Left hindlimb (tissue), 1 donor: ENCODE data around the gene CFAP97D1.
"Not testable (repeated sequence)": the region's sequence is repeated elsewhere in the genome, so short reads cannot be mapped to it uniquely, and the experiment has no call there.

Experiments used
- DNase-seq: peaks from one replicate; pipeline ENCODE4 v3.0.0-alpha.2; 2018

CFAP97D1 gene

GRCh38 chr17:43768943-43769342 is 11.3 kb upstream of the CFAP97D1 start:
- DNase-seq, result no peak

- no peak for DNase-seq
These were observed 10.8 kb upstream of the CFAP97D1 start for GRCh38 chr17:43769426-43769825.

DNA sequence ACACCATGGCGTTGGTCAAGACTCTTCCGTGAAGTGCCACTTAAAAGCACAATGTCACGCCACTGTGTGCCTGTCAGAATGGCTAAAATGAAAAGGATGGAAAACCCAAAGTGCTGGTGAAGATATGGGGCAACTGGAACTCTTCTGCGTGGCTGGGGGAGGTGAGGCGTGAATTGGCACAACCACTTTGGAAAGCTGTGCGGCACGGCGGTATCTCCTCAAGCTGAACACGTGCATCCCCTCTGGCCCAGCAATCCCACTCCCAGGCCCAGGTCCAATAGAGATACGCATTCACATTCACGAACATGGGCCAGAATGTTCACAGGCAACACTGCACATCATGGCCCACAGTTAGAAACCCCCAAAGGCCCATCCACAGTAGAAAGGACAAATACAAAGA is 10.4 kb upstream of the CFAP97D1 start:
- DNase-seq, result no peak

- DNase-seq, result no peak
These were observed 9.3 kb upstream of the CFAP97D1 start for GRCh38 chr17:43770957-43771356.

- no peak for DNase-seq
These were observed 8.8 kb upstream of the CFAP97D1 start for GRCh38 chr17:43771463-43771862.

DNA sequence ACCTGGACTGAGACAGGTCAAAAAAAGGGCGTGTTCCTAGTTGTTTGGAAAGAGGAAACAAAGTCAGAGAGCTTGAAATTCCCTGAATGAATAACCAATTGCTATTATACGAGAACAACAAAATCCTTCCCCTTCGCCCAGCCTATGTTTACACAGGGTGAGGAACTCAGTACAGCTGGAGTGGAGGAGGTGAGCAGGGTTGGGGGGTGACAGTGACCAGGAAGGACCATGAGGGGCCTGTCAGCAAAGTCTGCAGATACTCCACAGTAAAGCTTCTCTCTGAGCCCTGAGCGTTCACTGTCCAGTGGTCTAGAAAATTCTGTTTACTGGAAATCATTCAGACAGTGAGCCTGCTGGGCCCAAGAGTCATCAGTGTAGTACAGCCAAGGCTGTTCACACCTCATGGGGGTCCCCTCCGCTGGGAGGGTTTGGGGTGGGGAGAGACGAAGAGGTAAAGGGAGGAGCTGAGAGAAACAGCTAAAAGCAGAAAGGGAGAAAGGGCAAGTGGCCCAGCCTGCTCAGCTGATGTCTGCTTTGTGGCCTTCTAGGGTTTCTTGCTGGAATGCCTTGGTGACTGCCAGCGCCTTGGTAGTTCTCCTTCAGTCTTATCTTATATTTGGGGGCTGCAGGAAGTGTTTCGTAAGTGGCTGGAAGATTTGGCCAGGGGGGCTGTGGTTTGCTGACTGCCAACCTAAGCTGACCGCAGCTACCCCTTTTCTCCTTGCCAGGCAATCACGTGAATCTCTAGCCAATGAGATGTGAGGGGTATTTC is 7.2 kb upstream of the CFAP97D1 start:
- no peak for DNase-seq

GRCh38 chr17:43774304-43775250 is 5.7 kb upstream of the CFAP97D1 start:
- no peak for DNase-seq

GRCh38 chr17:43778337-43779144 is 1.7 kb upstream of the CFAP97D1 start, which contains the start of gene DUSP3:
TSS of gene DUSP3 (minus strand) at chr17:43778977. CDS start at chr17:43778924, 53 bp downstream.
- peak; percentile 93 for DNase-seq

DNA sequence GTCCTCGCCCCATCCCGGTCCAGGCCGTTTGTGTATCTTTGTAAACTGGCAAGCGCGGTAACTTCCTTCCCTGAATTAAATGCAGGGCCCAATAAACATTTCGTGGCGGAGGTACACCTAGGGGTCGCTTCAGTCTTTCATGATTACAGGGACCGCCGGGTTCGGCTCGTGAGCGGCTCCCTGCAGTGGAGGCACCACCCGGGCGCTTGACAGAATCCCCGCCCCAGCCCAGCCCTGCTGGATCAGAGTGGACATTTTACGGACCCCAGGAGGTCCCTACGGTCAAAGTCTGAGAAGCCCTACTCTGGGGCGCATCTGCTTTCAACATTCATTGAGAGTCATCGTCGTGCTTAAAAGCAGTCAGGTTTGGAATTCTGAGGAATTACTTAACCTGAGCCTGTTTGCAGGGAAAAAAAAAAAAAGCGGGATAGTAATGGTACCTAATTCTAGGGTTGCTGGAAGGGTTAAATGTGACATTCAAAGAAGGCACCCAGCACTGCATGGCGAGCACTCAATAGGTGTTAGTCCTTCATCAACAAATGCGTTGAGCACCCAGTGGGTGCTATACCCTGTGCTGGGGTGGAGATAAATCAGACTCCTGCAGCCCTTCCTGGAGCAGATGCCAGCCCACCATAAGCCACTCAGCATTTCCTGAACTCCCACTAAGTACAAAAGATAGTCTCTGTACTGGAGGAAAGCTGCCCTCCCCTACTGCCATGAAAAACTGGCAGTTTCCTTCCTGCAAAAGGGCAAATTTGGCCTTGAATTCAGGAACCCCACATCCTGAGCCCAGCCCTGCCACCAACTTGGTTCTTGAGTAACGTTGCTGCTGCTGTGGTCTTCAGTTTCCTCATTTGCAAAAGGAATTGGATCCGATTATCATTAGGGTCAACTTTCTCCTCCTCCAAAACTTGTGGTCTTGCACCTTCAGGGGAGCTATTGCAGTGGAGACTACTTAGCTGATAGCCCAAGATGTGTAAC is 800 bp upstream of the CFAP97D1 start:
- DNase-seq, result peak; percentile 59

DNA sequence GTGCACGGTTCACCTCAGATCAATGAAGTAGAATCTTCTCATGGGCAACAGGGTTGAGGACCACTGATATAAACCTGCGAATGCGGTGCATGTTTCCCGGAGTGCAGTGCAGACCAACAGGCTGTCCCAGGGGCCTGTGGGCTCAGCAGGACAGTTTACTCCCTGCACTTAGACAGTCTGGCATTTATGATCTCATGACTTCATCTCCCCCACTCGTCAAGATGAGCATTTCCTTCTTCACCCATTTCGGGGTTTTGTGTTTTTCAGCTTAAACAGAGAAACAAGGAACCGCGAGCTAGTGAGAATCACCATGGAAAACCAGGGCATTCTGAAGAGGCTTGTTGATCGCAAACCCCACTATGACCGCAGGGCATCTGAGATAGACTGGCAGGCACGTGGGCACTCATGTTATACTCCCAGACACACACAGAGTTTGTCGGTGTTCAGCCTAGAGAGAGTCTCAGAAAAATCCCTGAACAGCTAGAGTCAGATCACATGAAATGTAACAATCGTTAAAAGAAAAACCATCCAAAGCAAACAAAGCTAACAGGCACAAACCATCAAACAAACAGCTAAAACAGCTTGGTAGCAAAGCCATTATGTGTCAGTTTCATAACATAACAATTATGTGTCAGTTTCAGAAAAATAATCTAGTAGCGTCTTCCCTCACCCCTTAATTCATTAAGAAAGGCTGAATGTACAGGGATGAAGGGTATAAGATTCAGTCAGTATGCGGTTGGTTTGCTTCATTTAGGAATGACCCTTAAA is 2.9 kb downstream of the CFAP97D1 start:
- DNase-seq, result no peak

DNA sequence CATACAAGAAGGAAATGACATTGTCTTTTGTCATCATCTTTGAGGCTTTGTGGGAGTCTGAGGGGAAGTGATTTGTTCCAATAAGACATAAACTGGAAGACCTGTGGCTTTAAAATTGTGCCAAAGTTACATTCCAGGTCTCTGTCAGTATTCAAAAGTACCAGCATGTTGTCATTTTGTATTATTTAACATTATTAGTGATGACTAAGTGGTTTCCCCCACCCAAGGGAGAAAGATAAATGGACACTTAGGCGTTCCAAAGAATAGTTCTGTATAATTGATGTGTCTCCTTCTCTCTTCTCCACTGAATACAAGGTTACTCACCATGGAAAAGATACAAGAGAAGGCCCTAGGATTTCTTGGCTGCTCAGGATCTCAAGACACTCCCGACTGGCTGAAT is 3.8 kb downstream of the CFAP97D1 start:
- no peak for DNase-seq

DNA sequence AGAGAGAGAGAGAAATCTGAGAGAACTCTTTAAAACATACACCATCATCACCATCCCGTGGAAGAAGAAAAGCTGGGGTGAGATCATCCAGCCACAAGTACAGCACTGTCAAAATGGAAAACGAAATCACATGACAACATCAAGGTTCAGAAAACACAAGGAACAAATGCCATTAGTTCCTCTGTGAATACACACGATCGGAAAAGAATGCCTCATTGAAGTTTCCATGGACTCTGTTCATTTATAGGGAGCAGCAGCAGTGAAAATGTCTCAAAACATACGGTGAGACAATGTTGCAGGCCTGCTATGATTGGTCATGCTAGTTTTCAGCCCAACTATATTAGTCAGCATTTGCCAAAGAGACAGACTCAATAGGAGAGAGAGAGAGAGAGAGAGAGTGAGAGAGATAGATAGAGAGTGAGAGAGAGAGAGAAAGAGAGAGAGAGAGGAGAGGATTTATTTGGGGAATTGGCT is 4.4 kb downstream of the CFAP97D1 start:
- DNase-seq, result no peak

DNA sequence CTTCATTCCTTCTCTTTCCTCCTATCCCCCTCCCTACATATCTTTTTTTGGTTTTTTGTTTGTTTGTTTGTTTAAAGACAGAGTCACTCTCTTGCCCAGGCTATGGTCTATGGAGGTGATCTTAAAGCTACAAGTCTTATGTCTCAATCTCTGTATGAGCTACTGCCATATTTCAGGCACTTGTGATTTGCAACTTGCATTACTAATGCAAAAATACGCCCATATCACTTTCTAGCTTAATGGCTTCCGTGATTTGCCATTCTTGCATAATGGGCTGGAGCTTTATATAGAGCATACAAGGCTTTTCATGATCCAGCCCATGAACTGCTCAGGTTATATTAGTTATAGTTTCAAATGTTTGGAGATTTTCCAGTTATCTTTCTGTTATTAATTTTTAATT is 7.5 kb downstream of the CFAP97D1 start:
- no peak for DNase-seq

DNA sequence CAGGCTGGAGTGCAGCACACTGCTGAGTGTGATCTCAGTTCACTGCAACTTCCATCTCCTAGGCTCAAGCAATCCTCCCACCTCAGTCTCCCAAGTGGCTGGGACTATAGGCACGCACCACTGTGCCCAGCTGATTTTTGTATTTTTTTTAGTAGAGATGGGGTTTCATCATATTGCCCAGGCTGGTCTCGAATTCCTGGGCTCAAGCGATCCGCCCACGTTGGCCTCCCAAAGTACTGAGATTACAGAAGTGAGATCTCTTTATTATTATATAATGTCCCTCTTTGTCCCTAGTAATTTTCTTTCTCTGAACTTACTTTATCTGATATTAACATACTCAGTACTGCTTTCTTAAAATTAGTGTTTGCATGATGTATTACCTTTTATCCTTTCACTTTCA is 8.3 kb downstream of the CFAP97D1 start:
- no peak for DNase-seq

DNA sequence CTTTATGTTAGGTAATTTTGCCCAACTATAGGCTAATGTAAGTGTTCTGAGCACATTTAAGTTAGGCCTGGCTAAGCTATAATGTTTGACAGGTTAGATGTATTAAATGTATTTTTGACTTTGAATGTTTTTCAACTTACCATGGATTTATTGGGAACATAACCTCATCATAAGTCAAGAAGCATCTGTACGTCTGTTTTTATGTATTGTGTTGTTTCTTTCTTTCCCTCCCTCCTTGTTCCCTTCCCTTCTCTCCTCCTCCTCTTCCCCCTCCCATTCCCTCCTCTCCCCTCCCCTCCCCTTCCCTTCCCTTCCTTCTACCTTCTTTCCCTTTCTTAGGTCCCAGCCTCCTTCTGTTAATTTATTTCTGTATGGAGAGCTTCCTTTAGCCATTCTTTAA is 9.2 kb downstream of the CFAP97D1 start:
- DNase-seq, result no peak

DNA sequence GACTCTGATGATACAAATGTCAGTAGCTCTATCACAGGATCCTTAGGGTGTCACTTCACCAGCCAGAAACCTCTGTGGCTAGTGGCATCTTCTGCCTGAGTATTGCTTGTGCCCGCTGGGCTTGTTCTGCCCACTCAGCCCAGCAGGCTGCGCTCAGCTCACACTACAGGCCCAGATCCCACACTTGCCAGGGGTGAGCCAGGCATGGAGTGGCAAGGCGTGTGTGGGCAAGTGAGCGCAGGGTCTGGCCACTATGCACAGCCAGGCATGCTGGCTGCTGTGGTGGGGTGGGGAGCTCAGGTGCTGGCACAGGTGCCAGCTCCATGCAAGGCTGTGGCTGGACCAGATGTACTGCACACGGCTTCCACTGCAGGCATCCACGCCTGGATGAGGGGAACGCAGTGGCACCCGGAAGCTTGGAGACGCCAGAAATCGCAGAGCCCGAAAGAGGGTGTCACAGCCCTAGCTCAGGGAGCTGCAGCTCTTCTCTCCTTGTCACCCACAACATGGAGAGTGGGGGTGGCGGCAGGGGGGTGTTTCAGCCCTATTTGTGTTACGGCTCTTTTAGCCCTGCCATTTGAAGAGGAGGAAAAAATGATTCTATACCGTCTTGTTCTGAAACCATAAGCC is 10.2 kb downstream of the CFAP97D1 start:
- DNase-seq, result no peak

GRCh38 chr17:43791589-43791988 is 11.4 kb downstream of the CFAP97D1 start:
- DNase-seq, result no peak

DNA sequence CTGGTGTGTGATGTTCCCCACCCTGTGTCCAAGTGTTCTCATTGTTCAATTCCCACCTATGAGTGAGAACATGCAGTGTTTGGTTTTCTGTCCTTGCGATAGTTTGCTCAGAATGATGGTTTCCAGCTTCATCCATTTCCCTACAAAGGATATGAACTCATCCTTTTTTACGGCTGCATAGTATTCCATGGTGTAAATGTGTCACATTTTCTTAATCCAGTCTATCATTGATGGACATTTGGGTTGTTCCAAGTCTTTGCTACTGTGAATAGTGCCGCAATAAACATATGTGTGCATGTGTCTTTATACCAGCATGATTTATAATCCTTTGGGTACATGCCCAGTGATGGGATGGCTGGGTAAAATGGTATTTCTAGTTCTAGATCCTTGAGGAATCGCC is 12.4 kb downstream of the CFAP97D1 start:
- DNase-seq, result not testable (repeated sequence)

- DNase-seq, result not testable (repeated sequence)
These were observed 17.8 kb downstream of the CFAP97D1 start for GRCh38 chr17:43798024-43798423.

- no peak for DNase-seq
These were observed 18.8 kb downstream of the CFAP97D1 start for GRCh38 chr17:43799047-43799446.
